ENCODE data around the gene GBGT1.
A peak's percentile ranks its signal among the peaks of the same experiment; 100 is the strongest.

The GBGT1 gene

GRCh38 chr9:133119846-133120500 is 43.7 kb downstream of the GBGT1 start:
- 88% methylated on average over 15 of the region's 21 CpGs for WGBS (ENCODE audit: insufficient coverage)
- Histone ChIP-seq H3K9me3 (ENCODE audit: control extremely low read depth in 1 of 5, control insufficient read depth in 4 of 5, insufficient read depth in 2 of 5, low read depth in 1 of 5, low read length in 4 of 5) (no peaks in the 10 kb centered on the region), H3K36me3 (ENCODE audit: control insufficient read depth in 4 of 4, insufficient read depth in 4 of 4, low read length in 3 of 4) (peaks cover 0 to 16% (median 3%) of the 10 kb centered on the region in 4 experiments), H3K4me3 (ENCODE audit: control insufficient read depth in 1 of 7, extremely low read depth in 1 of 7, insufficient read depth in 4 of 7, low read depth in 2 of 7, low read length in 6 of 7) (peak overlapping the region in 6 of 7 experiments; percentile 53 to 80 (median 70)), H3K27ac (ENCODE audit: insufficient read depth in 1 of 2, low read depth in 1 of 2, low read length in 2 of 2, poor library complexity in 1 of 2, severe bottlenecking in 2 of 2) (no peak overlapping the region), H3K27me3 (replicated peaks in 2 of 5; ENCODE audit: control insufficient read depth in 4 of 5, insufficient read depth in 5 of 5, low read length in 4 of 5) (no peaks in the 10 kb centered on the region), H3K4me1 (ENCODE audit: control extremely low read depth in 1 of 4, control insufficient read depth in 4 of 4, insufficient read depth in 4 of 4, low read length in 3 of 4) (peaks cover 0 to 95% (median 84%) of the 10 kb centered on the region in 4 experiments)
- no peak for DNase-seq
- CTCF ChIA-PET = interaction anchor here (3.1 to 22.2 kb wide), 3 partner anchors 12 to 27 kb away, joined by 9 to 445 read pairs (median 105); no protein-coding TSS in a partner anchor
- POLR2A ChIA-PET = interaction anchor here (3.7 to 12.6 kb wide), 2 partner anchors 13 to 26 kb away, joined by 15 to 111 read pairs; no protein-coding TSS in a partner anchor

- CTCF ChIA-PET = interaction anchor here (0.8 to 22.2 kb wide), 6 partner anchors 9 to 84 kb away, joined by 3 to 445 read pairs (median 8); no protein-coding TSS in a partner anchor
- peak overlapping the region in 3 of 7 experiments; percentile 40 to 80 (median 68) for H3K4me3 ChIP-seq (ENCODE audit: control insufficient read depth in 1 of 7, extremely low read depth in 1 of 7, insufficient read depth in 4 of 7, low read depth in 2 of 7, low read length in 6 of 7)
- DNase-seq = no peak
- POLR2A ChIA-PET = interaction anchor here (1.3 to 12.6 kb wide), 3 partner anchors 14 to 27 kb away, joined by 3 to 111 read pairs (median 3); no protein-coding TSS in a partner anchor
- H3K36me3 ChIP-seq (ENCODE audit: control insufficient read depth in 4 of 4, insufficient read depth in 4 of 4, low read length in 3 of 4) = peaks cover 0 to 16% (median 3%) of the 10 kb centered on the region in 4 experiments
- no peak overlapping the region for H3K27ac ChIP-seq (ENCODE audit: insufficient read depth in 1 of 2, low read depth in 1 of 2, low read length in 2 of 2, poor library complexity in 1 of 2, severe bottlenecking in 2 of 2)
- no peaks in the 10 kb centered on the region for H3K27me3 ChIP-seq (replicated peaks in 2 of 5; ENCODE audit: control insufficient read depth in 4 of 5, insufficient read depth in 5 of 5, low read length in 4 of 5)
- WGBS (ENCODE audit: insufficient coverage) = 89% methylated on average over 18 of the region's 21 CpGs
- H3K4me1 ChIP-seq (ENCODE audit: control extremely low read depth in 1 of 4, control insufficient read depth in 4 of 4, insufficient read depth in 4 of 4, low read length in 3 of 4) = peaks cover 0 to 95% (median 84%) of the 10 kb centered on the region in 4 experiments
- no peaks in the 10 kb centered on the region for H3K9me3 ChIP-seq (ENCODE audit: control extremely low read depth in 1 of 5, control insufficient read depth in 4 of 5, insufficient read depth in 2 of 5, low read depth in 1 of 5, low read length in 4 of 5)
These were observed 44.4 kb downstream of the GBGT1 start for GRCh38 chr9:133119103-133119845.

DNA sequence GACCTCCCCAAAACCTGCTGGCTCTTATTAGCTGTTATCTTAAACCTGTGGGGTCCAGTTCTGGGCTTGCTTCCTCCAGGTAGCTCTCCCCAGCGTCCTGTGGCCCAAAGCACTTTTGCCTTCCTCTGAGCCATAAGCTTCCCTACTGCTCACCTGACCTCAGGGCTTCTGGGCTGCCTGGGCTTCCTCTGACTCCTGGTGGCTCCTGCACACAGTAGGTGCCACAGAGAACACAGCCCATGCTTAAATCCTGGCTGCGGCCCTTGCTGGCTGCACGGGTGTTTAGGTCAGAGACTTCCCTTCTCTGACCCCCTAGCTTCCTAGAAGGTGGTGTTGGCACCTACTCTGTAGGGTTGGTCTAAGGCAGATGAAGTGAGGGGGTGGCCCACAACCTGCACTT is 45.1 kb downstream of the GBGT1 start:
- Histone ChIP-seq H3K36me3 (ENCODE audit: control insufficient read depth in 4 of 4, insufficient read depth in 4 of 4, low read length in 3 of 4) (peaks cover 0 to 16% (median 3%) of the 10 kb centered on the region in 4 experiments), H3K4me3 (ENCODE audit: control insufficient read depth in 1 of 7, extremely low read depth in 1 of 7, insufficient read depth in 4 of 7, low read depth in 2 of 7, low read length in 6 of 7) (no peak overlapping the region), H3K9me3 (ENCODE audit: control extremely low read depth in 1 of 5, control insufficient read depth in 4 of 5, insufficient read depth in 2 of 5, low read depth in 1 of 5, low read length in 4 of 5) (no peaks in the 10 kb centered on the region), H3K4me1 (ENCODE audit: control extremely low read depth in 1 of 4, control insufficient read depth in 4 of 4, insufficient read depth in 4 of 4, low read length in 3 of 4) (peaks cover 2 to 95% (median 86%) of the 10 kb centered on the region in 4 experiments), H3K27ac (ENCODE audit: insufficient read depth in 1 of 2, low read depth in 1 of 2, low read length in 2 of 2, poor library complexity in 1 of 2, severe bottlenecking in 2 of 2) (no peak overlapping the region), H3K27me3 (replicated peaks in 2 of 5; ENCODE audit: control insufficient read depth in 4 of 5, insufficient read depth in 5 of 5, low read length in 4 of 5) (no peaks in the 10 kb centered on the region)
- 93% methylated on average over 3 of the region's 3 CpGs for WGBS (ENCODE audit: insufficient coverage)
- DNase-seq = no peak
- ChIA-PET CTCF (interaction anchor here (0.8 to 22.2 kb wide), 10 partner anchors 9 to 83 kb away, joined by 3 to 445 read pairs (median 5); no protein-coding TSS in a partner anchor), POLR2A (interaction anchor here (1.3 to 12.6 kb wide), 5 partner anchors 10 to 27 kb away, joined by 3 to 111 read pairs (median 3); no protein-coding TSS in a partner anchor)

DNA sequence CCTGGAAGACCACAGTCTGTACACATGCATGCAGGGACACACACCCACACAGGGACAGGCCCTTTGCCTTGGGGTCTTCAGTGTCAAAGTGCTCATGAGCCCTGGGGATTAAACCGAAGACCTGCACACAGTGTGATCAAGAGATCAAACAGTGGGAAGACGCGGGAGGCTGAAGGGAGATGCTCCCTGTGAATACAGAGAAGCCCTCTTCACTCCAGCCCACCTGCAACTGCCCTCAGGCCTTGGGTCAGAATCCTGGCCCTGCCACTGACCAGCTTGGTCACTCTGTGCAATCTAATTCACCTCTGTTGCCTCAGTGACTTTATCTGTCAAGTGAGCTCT is 45.6 kb downstream of the GBGT1 start:
- no peaks in the 10 kb centered on the region for H3K27me3 ChIP-seq (replicated peaks in 2 of 5; ENCODE audit: control insufficient read depth in 4 of 5, insufficient read depth in 5 of 5, low read length in 4 of 5)

GRCh38 chr9:133117271-133118178 is 46.2 kb downstream of the GBGT1 start:
- Histone ChIP-seq H3K36me3 (ENCODE audit: control insufficient read depth in 4 of 4, insufficient read depth in 4 of 4, low read length in 3 of 4) (peaks cover 0 to 16% (median 3%) of the 10 kb centered on the region in 4 experiments), H3K27ac (ENCODE audit: insufficient read depth in 1 of 2, low read depth in 1 of 2, low read length in 2 of 2, poor library complexity in 1 of 2, severe bottlenecking in 2 of 2) (no peak overlapping the region), H3K9me3 (ENCODE audit: control extremely low read depth in 1 of 5, control insufficient read depth in 4 of 5, insufficient read depth in 2 of 5, low read depth in 1 of 5, low read length in 4 of 5) (no peaks in the 10 kb centered on the region), H3K4me3 (ENCODE audit: control insufficient read depth in 1 of 7, extremely low read depth in 1 of 7, insufficient read depth in 4 of 7, low read depth in 2 of 7, low read length in 6 of 7) (no peak overlapping the region), H3K27me3 (replicated peaks in 2 of 5; ENCODE audit: control insufficient read depth in 4 of 5, insufficient read depth in 5 of 5, low read length in 4 of 5) (no peaks in the 10 kb centered on the region), H3K4me1 (ENCODE audit: control extremely low read depth in 1 of 4, control insufficient read depth in 4 of 4, insufficient read depth in 4 of 4, low read length in 3 of 4) (peaks cover 2 to 95% (median 86%) of the 10 kb centered on the region in 4 experiments)
- ChIA-PET CTCF (interaction anchor here (0.6 to 22.2 kb wide), 10 partner anchors 8 to 77 kb away, joined by 3 to 445 read pairs (median 6); no protein-coding TSS in a partner anchor), POLR2A (interaction anchor here (1.3 to 12.6 kb wide), 6 partner anchors 9 to 28 kb away, joined by 3 to 111 read pairs (median 4); no protein-coding TSS in a partner anchor)
- 87% methylated on average over 17 of the region's 18 CpGs for WGBS (ENCODE audit: insufficient coverage)
- DNase-seq = no peak

More for the DNA sequence above, 45.6 kb downstream of the GBGT1 start:
- no peak overlapping the region for H3K4me3 ChIP-seq (ENCODE audit: control insufficient read depth in 1 of 7, extremely low read depth in 1 of 7, insufficient read depth in 4 of 7, low read depth in 2 of 7, low read length in 6 of 7)
- peaks cover 0 to 16% (median 3%) of the 10 kb centered on the region in 4 experiments for H3K36me3 ChIP-seq (ENCODE audit: control insufficient read depth in 4 of 4, insufficient read depth in 4 of 4, low read length in 3 of 4)
- ChIA-PET CTCF (interaction anchor here (0.8 to 22.2 kb wide), 10 partner anchors 8 to 77 kb away, joined by 3 to 445 read pairs (median 6); no protein-coding TSS in a partner anchor), POLR2A (interaction anchor here (1.3 to 12.6 kb wide), 6 partner anchors 10 to 28 kb away, joined by 3 to 111 read pairs (median 4); no protein-coding TSS in a partner anchor)
- peaks cover 2 to 95% (median 86%) of the 10 kb centered on the region in 4 experiments for H3K4me1 ChIP-seq (ENCODE audit: control extremely low read depth in 1 of 4, control insufficient read depth in 4 of 4, insufficient read depth in 4 of 4, low read length in 3 of 4)
- H3K27ac ChIP-seq (ENCODE audit: insufficient read depth in 1 of 2, low read depth in 1 of 2, low read length in 2 of 2, poor library complexity in 1 of 2, severe bottlenecking in 2 of 2) = no peak overlapping the region
- no peak for DNase-seq
- no CpG with 5 or more reads among the region's 3 CpGs for WGBS (ENCODE audit: insufficient coverage)
- no peaks in the 10 kb centered on the region for H3K9me3 ChIP-seq (ENCODE audit: control extremely low read depth in 1 of 5, control insufficient read depth in 4 of 5, insufficient read depth in 2 of 5, low read depth in 1 of 5, low read length in 4 of 5)

Measured in common myeloid progenitor, CD34-positive (primary cell).